VCaP (cell line): Measurements from ENCODE around the gene FMO4.
"Not testable (repeated sequence)": the region's sequence is repeated elsewhere in the genome, so short reads cannot be mapped to it uniquely, and the experiment has no call there.

Experiments
- H3K27ac ChIP-seq: fragments of 450-650 bp; 2 replicates; pipeline ENCODE4 v1.5.1; 2017
- CTCF ChIP-seq: fragments of 450-650 bp; conservative IDR thresholded peaks from 2 replicates; pipeline ENCODE4 v1.5.1; 2017; ENCODE audit warnings: mild to moderate bottlenecking, moderate library complexity

Gene FMO4

GRCh38 chr1:171352554-171352953, 38.6 kb downstream of the FMO4 start:
- H3K27ac ChIP-seq: no peak overlapping the region
- no peak for TF ChIP-seq CTCF

- no peak overlapping the region for H3K27ac ChIP-seq
- no peak for TF ChIP-seq CTCF
Observed at GRCh38 chr1:171355727-171356126, 41.7 kb downstream of the FMO4 start.

- TF ChIP-seq CTCF: no peak
- no peak overlapping the region for H3K27ac ChIP-seq
Observed at GRCh38 chr1:171357179-171357578, 43.2 kb downstream of the FMO4 start.

- not testable (repeated sequence) for H3K27ac ChIP-seq
Observed at GRCh38 chr1:171359355-171359648, 45.3 kb downstream of the FMO4 start.

- H3K27ac ChIP-seq: not testable (repeated sequence)
Observed at GRCh38 chr1:171359731-171360527, 45.9 kb downstream of the FMO4 start.

- TF ChIP-seq CTCF: no peak
- no peak overlapping the region for H3K27ac ChIP-seq
Observed at GRCh38 chr1:171366085-171366484, 52.1 kb downstream of the FMO4 start.

- no peak for TF ChIP-seq CTCF
- no peak overlapping the region for H3K27ac ChIP-seq
Observed at GRCh38 chr1:171366816-171367215, 52.8 kb downstream of the FMO4 start.

GRCh38 chr1:171367436-171367835, 53.5 kb downstream of the FMO4 start:
- no peak for TF ChIP-seq CTCF
- no peak overlapping the region for H3K27ac ChIP-seq
